HG03442 (cell line): ENCODE measurements around the gene GRM1.
"Not testable (repeated sequence)": the region's sequence is repeated elsewhere in the genome, so short reads cannot be mapped to it uniquely, and the experiment has no call there.

Experiments used
- ATAC-seq: cut with Tn5 transposase; IDR thresholded peaks from one replicate; pipeline ENCODE4 v1.9.1; 2021; ENCODE audit warnings: mild to moderate bottlenecking, moderate library complexity; ENCODE audit not compliant: unreplicated experiment

The GRM1 gene

DNA sequence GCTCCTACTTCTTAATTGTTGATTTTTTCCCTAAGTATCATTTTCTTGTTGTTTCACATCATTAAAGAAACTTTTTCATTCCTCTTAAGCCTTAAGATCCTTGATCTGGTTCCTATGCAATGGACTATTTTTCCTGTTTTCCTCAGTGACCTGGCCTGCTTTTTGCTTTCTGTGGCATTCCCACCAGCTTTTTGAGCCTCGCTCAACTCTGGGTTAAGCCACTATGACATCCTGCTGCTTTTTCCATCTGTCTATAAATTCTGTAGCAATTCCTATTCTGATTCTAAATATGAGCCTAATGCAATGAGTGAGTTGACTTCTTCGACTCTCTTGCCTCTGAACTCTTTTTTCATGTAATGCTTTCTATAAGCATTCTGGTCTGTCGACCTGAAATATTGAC, 160.3 kb downstream of the GRM1 start:
- ATAC-seq: no peak

DNA sequence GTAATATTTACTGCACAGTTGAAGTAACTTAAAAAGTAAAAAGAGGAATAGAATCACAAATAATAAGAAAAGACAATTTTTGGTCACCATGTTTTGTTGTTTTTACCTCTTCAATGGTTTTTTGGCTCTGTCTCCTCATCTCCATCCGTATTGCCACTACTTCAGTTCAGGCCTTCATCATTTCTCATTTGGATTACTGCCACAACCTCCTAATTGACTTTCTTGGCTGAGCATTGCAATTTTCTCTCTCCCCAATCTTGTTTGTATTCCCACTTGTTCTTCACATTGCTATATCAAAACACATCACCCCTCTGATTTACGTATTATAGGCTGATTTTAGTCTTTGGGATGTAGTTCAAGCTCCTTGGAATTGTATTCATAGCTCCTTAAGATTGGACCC, 161.7 kb downstream of the GRM1 start:
- no peak for ATAC-seq

DNA sequence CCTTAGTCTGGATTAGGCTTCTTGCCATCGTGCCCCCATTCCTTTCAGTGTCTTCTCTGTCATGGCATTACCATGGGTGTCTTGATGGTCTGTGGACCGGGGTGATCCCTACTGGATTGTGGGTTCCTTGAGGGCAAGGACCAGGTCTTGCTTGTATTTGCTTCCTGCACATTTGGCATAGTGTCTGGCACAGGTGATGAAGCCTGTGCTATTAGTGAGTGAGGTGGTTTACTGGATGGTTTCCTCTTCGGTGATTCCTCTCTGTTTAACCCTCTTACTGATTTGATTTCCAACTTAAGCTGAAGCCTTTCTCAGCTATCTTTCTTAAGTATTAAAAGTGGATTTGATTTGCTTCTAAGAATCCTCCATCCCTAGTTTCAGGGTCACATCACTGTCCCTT, 162.3 kb downstream of the GRM1 start:
- ATAC-seq: no peak

DNA sequence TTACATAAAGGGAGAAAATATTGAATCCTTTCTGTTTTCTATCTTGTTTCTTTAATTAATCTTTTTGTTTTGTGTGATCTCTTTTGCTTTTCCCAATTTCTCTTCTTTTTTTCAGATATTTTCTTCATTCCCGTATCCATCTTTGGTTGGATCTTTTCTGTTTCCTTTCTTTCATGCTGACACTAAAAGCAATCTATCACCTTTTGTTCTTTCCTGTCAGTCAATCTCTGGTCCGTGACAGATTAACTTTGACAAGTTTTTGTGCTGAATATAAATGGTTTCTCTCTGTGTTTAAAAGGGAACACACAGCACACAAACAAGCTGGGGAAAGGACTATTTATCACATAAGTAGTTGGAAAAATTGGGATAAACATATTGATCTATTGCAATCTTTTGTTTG, 162.8 kb downstream of the GRM1 start:
- ATAC-seq: no peak

DNA sequence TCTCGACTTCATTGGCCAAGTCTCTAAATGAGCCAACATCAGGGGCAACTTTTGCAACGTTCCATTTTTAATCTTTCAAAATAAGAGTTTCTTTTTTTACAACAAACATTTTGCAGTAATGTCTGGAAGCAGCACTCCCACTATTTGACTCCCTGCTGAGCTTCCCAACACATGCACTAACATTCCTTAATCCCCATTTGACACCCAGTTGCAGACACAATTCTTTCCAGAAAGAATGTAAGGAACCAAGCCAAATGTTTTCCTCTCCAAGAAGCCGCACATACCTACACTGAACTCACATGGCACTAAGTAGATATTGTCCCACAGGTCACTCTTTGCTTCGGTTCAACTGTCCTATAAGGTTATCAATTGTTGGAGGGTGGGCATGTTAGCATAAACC, 165.6 kb downstream of the GRM1 start:
- no peak for ATAC-seq

DNA sequence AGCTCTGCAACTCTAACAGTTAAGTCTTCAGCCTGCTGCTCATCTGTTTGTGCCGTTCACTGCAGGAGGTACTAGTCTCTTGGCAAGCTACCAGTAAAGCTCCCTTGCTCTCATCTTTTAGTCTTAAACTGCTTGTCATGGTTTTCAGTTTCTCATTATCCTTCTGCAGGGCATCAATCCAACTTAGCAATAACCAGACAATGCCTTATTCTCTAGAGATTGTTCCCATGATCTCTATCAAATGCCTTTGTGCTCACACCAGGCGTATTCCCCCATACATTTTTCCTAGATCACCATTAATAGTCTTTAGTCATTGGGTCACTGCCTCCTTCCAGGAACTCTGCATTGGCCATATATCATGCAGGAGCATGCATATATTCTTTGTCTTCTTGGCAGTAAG, 171.3 kb downstream of the GRM1 start:
- ATAC-seq: no peak

DNA sequence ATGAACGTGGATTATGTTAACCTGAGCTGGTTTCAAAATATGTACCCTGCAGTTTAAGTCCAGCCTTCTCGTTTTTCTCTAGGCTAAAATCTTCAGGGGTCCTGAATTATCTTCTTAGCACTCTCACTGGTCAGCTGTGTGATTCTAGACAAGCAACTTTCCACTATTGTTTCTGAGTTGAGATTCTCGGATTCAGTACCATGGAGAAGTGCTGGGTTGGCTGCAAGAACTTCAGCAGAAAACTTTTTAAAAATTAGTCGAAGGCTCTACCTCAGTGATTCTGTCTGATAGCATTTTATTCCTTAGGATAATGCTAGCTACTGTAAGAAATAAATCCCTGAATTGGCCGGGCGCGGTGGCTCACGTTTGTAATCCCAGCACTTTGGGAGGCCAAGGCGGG, 173.7 kb downstream of the GRM1 start:
- no peak for ATAC-seq

DNA sequence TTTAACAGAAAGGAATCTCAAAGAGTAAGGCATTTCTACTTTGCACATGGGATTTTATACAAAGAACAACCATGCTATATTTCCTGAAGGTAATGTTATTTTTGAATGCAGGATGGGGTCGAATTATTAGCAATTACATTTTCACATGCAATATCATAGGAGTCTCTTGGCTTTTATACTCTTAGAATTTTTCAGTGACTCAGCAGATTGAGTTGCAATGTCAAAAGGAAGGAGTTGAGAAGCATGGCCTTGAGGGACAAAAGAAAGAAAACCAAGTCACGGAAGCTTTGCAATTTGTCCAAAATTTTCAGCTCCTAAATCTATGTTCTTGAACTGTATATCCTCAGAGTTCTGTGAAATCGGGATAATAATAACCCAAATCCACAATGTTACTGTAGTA, 181.1 kb downstream of the GRM1 start:
- no peak for ATAC-seq

DNA sequence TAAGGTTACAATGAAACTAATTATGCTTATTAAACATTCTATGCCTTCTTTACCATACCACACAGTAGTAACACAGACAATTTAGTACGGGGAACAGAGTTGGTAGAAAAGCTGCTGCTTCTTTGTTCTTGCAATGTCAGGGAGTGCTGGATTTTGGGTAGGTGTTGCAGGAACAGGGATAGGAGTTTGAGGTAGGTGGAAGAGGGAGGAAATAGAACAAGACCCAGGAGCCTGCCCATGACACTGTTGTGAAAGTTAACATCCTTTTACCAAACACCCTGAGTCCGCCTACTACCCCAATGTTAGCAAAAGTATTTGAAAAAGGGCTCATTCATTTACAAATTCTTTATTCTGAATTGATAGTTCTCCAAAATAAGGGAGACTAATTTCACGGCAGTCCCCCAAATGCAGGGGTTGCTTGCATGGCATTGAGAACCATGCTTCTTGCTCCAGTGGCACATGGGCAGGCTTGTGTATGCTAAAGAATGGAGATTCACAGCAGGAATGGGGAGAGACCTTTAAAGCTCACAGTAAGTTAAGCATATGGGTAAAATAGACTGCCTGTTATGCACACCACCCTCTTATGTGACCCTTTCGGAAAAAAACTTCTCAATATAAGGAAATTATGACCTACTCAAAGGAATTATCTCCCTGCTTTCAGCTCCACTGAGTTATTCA, 181.7 kb downstream of the GRM1 start:
- no peak for ATAC-seq

DNA sequence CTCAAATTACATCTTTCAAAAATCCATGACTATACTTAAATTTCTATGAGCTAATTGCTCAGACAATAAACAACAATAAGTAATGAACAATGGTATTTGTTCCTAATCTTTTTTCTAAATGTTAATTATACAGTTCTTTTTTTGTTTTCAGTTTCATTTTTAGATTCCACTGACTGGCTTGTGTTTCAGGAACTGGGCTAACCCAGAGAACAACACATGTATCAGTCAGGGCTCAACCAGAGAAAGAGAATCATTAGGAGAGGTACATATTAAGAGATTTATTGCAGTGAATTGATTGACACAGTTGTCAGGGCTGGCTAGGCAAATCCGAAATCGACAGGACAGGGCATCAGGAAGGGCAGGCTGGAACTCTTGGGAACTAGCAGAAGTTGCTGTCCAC, 182.8 kb downstream of the GRM1 start:
- peak; percentile 46 for ATAC-seq

DNA sequence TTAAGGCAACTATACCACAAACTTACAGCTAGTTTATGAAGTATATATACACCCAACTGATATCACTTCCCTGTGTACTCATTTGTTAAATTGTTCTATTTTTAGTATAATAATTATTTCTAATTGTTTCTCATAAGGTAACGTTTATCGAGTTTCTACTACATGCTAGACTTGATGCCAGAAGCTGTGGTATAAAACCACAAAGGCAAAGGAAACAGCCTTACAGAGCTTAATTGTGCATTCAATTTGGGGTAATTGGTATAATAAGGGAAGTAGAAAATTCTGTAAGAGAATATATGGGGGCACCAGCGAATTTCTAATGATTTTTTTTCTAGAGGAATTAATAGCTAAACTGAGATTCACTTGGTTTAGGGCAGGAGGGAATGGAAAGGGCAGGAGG, 183.9 kb downstream of the GRM1 start:
- ATAC-seq: no peak

DNA sequence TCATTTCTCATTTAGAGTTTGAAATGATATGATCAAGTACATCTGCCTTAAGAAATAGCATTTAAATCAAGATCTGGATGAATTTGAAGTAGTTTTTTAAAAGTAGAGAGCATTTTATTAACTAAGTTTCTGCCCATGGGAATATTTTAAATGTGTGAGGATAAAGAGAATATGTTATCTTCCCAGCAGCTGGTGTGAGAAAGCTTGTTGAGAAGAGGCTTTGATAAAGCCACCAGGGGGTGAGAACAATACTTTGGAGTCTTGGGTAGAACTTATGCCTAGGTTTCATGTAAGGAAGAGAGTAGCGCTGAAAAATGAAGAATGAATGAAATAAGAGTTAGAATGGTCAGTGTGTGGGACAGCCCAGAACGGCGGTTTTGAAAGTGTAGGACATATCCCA, 190.2 kb downstream of the GRM1 start:
- ATAC-seq: no peak

DNA sequence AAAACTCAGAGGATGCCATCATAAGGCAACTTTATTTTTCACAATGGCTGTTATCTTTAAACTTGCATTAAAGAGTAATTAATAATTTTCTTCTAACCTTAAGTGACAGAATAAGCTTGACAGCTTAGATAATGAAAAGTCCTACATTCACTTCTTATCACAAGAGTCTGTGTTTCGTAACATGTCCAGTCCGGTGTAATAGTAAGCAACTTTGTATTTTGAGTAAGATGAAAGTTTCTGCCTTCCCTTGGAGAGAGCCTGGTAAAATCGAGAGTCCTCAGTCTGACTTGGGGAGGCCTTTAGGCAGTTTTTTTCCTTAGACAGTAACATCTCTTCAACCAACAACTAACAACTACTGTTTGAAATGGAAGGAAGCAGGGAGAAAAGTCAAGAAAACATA, 195.6 kb downstream of the GRM1 start:
- no peak for ATAC-seq

DNA sequence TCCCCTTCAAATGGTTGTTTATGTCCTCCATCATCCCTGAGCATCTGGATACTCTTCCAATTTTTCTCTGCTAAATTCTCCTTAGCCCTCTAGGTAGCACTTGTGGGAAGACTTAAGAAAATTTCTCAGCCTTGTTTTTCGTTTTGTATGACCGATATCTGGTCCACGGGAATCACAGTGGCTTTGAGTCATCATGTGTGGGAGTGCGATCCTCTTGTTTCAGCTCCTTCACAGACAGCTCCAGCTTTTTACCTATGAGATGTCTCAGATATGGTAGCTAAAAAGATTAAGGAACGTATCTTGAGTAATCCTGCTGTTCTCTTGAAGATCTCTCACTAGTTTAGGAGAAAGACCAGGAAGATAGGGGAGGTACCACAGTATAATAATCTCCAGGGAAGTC, 196.1 kb downstream of the GRM1 start:
- no peak for ATAC-seq

DNA sequence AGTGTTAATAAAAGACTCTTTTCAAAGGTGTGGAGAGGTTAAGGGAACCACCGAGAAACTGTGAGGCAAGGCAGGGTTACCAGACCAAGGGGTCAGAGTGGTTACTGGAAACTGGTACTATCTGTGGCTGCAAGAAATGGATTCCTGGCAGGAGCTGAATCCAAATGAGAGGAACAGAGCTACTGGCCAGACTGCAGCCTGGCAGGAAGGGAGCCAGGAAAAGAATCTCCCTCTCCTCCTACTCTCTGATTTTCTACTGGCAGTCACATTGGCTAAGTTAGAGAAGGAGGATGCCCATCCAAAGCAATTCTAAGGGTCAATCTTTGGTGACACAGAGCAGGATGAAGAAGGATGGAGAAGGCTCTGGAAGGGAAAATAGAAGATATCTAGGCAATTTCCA, 211.5 kb downstream of the GRM1 start:
- ATAC-seq: no peak

DNA sequence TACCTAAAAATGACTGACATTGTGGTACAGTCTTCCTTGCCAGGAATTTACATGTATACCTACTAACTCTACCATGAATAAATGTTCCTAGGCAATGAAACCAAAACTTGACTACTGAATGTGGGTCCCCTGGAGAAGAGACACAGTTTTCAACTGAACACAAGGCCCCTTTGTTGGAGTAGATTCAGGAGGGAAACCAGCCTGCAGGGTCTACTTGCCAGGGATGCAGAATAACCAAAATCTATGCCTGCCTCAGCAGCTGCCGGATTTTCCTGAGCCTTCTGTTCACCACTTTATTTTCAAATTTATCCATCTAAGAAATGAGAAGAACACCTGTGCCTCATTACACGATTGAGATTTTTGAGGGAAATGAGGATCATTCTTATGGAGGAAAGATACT, 211.9 kb downstream of the GRM1 start:
- ATAC-seq: no peak

DNA sequence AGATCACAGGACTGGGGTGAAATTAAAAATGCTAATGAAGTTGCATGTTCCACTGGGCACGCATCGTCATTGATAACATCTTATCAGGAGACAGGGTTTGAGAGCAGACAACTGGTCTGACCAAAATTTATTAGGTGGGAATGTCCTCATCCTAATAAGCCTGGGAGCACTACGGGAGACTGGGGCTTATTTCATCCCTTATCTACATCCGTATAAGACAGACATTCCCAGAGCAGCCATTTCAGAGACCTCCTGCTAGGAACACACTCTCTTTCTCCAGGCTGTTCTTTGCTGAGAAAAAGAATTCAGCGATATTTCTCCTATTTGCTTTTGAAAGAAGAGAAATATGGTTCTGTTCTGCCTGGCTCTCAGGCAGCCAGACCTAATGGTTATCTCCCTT, 214.8 kb downstream of the GRM1 start:
- not testable (repeated sequence) for ATAC-seq

DNA sequence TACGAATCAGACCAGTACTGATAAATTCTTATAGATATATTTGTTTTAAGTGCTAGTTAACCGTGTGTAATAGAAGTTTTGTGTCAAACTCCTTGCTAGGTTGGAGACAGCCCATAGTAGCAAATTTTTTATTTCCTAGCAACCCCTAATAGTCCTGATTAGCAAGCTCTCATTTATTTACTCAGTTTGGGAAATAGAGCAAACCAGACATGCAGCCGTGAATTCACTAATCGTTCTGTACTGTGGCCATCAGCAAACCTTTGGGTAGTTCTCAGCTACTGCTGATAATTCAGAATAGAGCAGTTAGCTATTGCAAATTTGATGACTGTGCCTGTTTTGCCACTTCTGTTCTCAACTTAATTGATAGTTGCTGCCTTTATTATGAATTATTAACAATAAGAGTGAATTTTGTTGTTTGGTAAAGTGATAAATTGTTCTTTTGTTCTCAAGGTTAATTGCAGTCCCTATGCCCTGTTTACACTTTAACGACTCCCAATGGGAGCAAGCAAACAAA, 215.8 kb downstream of the GRM1 start:
- ATAC-seq: no peak

DNA sequence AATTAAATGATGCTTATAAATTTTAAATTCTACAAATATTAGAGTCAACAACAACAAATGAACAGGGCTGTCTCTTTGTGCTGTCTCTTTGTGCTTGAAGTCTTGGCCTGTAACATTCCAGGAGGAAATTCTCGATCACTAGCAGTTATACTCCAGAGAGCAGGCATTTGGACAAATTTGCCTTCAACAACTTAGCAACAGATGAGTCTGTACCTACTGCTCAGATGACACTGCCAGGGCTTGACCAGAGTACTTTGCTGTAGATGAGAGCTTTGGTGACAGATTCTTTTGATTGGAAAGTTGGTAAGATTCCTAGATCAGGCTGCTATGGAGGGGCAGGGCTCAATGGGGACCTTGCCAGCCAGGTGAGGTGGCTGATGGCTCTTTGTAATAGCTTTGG, 217.2 kb downstream of the GRM1 start:
- no peak for ATAC-seq

DNA sequence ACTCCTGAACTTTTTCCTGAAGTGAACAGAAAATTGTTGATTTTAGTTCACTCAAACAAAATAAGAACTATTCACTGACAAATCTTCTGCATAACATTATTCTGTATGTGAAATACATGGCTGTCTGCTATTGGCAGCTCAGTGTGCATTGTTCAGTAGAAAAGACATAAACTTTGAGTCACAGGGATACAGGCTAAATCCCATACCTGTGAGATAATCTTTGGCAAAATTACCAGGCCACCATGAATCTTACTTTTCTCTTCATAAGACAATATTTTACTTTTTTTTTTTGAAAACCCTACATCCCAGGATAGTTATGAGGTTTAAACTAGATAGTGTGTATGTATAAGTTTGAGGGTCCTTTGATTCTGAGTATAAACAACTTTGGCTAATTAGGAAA, 224.8 kb downstream of the GRM1 start:
- ATAC-seq: no peak

DNA sequence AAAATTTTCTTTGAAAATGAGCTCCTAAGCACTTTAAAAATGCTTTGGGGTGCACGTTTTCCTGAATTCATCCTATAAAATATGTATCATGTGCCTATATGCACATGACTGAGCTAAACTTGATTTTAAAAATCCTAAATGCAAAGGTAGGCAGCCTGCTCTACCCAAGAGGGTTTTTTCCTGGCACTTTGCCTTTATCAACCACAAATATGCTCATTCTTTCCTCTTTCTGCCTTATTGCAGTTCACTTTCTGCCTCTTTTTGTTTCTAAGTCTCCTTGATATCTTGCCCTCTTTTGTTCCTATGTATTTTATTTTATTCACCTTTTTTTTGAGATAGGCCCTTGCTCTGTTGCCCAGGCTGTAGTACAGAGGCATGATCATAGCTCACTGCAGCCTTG, 229.3 kb downstream of the GRM1 start:
- no peak for ATAC-seq

DNA sequence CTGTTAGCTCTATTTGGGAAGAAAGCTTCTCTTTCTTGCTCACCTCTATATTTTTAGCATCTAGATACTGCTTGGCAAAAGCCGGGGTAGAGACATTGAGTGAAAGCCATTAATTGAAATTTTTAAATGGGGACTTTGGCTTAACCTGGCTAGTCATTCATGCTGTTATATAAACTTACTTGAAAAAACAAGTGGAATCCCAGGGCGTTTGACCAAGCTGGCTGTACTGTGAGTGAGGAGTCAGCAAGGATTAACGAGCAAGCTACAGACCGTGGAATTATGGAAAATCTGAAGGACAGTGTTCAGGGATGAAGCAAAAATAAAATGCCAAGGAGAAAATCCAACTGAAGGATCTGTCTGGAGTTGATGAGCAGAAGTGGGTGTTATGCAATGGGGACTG, 232.0 kb downstream of the GRM1 start:
- ATAC-seq: no peak

DNA sequence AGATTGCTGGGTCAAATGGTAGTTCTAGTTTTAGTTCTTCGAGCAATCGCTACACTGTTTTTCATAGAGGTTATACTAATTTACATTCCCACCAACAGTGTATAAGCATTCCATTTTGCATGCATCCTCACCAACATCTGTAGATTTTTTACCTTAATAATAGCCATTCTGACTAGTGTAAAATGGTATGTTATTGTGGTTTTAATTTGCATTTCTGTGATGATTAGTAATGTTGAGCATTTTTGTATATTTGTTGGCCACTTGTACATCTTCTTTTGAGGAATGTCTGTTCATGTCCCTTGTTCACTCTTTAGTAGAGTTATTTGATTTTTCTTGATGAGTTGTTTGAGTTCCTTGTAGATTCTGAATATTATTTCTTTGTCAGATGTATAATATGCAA, 236.2 kb downstream of the GRM1 start:
- ATAC-seq: no peak
